ENCODE results near the gene PI16.

DNA sequence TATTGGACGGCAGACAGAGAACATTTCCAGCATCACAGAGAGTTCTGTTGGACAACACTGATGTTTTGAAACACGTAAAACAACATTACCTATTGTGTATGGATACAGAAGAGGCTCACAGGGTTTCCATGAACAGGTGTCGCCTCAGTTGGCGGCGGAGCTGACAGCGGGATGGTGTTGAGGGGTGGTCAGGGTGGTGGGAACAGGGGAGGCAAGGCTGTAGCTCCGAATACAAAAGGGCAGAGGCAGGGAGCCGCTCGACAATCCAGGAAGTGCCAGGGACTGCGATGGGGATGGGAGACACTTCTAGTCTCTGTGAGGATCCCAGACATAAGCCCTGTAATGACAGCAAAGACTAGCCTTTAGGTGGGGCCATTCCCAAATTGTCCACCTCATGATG is 14.5 kb upstream of the PI16 start:
- TF ChIP-seq, protein P1, sequence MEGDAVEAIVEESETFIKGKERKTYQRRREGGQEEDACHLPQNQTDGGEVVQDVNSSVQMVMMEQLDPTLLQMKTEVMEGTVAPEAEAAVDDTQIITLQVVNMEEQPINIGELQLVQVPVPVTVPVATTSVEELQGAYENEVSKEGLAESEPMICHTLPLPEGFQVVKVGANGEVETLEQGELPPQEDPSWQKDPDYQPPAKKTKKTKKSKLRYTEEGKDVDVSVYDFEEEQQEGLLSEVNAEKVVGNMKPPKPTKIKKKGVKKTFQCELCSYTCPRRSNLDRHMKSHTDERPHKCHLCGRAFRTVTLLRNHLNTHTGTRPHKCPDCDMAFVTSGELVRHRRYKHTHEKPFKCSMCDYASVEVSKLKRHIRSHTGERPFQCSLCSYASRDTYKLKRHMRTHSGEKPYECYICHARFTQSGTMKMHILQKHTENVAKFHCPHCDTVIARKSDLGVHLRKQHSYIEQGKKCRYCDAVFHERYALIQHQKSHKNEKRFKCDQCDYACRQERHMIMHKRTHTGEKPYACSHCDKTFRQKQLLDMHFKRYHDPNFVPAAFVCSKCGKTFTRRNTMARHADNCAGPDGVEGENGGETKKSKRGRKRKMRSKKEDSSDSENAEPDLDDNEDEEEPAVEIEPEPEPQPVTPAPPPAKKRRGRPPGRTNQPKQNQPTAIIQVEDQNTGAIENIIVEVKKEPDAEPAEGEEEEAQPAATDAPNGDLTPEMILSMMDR (conservative IDR thresholded peaks at IDR 0.05 in 1 of 2, IDR thresholded peaks at IDR 0.05 in 1 of 2; ENCODE audit: extremely low read depth in 1 of 2, insufficient read depth in 1 of 2, low read depth in 1 of 2, low read length in 2 of 2), result no peak
- TF ChIP-seq EZH2 (IDR thresholded peaks at IDR 0.05; ENCODE audit: borderline replicate concordance, low read length), result no peak
